H1 (cell line): ENCODE measurements around the gene LBX1.

ENCODE experiments used
- JUND ChIP-seq: IDR thresholded peaks from 2 replicates; pipeline ENCODE4 v1.6.1; 2011; ENCODE audit warnings: mild to moderate bottlenecking, improper control_type of control experiment, low read length
- RAD21 ChIP-seq, 2 experiments: IDR thresholded peaks in 1 of 2; conservative IDR thresholded peaks in 1 of 2; 2 replicates each; pipeline ENCODE4 v1.6.1; 2011; ENCODE audit warnings: low read depth in 2 of 2, low read length in 2 of 2, improper control_type of control experiment in 1 of 2, inconsistent platforms in 1 of 2, mild to moderate bottlenecking in 1 of 2, moderate library complexity in 1 of 2

- TF ChIP-seq RAD21 (IDR thresholded peaks at IDR 0.05 in 1 of 2, conservative IDR thresholded peaks at IDR 0.05 in 1 of 2; ENCODE audit: low read depth in 2 of 2, low read length in 2 of 2): no peak
- TF ChIP-seq JUND: no peak
Observed at GRCh38 chr10:101257084-101257483, 27.8 kb upstream of the LBX1 start.
